Activated CD8-positive, alpha-beta memory T cell treated with anti-CD3 and anti-CD28 coated beads, Interleukin-2, amount 10 ng/mL, durations not matched to agents 7 days and 5 days (primary cell): ENCODE measurements around the gene ZNF879. TPM values are rescaled to one million over a fixed set of nuclear protein-coding genes. Genes with fewer than 3 reads are reported as not detected.

Experiments used
- ATAC-seq: fragments of 150-1000 bp; cut with Tn5 transposase; one replicate; pipeline ENCODE4 v1.10.0; 2021; ENCODE audit warnings: moderate library complexity
- CTCF ChIA-PET: fragments of 350-600 bp; sonication (Branson Sonifier 250); formaldehyde crosslinking; loops from one replicate; lab custom pipeline; 2021; ENCODE audit warnings: antibody characterized with exemption; lab: Charles Lee
- DNase-seq: peaks from one replicate; pipeline ENCODE4 v3.0.0-alpha.2; 2020
- H3K27ac Mint-ChIP-seq: one replicate; pipeline ENCODE4 v1.8.0; 2021; ENCODE audit warnings: mild to moderate bottlenecking, mixed read lengths
- H3K27me3 Mint-ChIP-seq: one replicate; pipeline ENCODE4 v1.8.0; 2021; ENCODE audit warnings: mixed read lengths
- H3K36me3 Mint-ChIP-seq: one replicate; pipeline ENCODE4 v1.8.0; 2021; ENCODE audit warnings: mild to moderate bottlenecking, mixed read lengths
- H3K4me1 Mint-ChIP-seq: one replicate; pipeline ENCODE4 v1.8.0; 2021; ENCODE audit warnings: mixed read lengths
- H3K4me3 Mint-ChIP-seq: one replicate; pipeline ENCODE4 v1.8.0; 2021; ENCODE audit warnings: mild to moderate bottlenecking, moderate library complexity, mixed read lengths
- H3K9me3 Mint-ChIP-seq: one replicate; pipeline ENCODE4 v1.8.0; 2022; ENCODE audit warnings: low read depth, mixed read lengths
- total RNA-seq, 2 experiments: library from RNA; stranded (reverse); gene quantifications; one replicate each; pipeline ENCODE4 v1.2.3, GENCODE V29; 2021

Gene ZNF879
- total RNA-seq, 2 experiments from 2014 or later: 3.5 to 3.8 TPM

GRCh38 chr5:179054876-179055275 is 31.3 kb downstream of the ZNF879 start:
- H3K9me3 Mint-ChIP-seq: peaks cover 20% of the 10 kb centered on the region
- H3K4me1 Mint-ChIP-seq: peaks cover 4% of the 10 kb centered on the region
- DNase-seq (no peak), ATAC-seq (no peak)
- no peak overlapping the region for H3K4me3 Mint-ChIP-seq
- CTCF ChIA-PET: no interaction called here
- H3K36me3 Mint-ChIP-seq: peaks cover 6% of the 10 kb centered on the region
- H3K27me3 Mint-ChIP-seq: no peaks in the 10 kb centered on the region
- H3K27ac Mint-ChIP-seq: no peak overlapping the region

GRCh38 chr5:179055436-179055835 is 31.8 kb downstream of the ZNF879 start:
- Mint-ChIP-seq H3K4me1 (peaks cover 7% of the 10 kb centered on the region), H3K9me3 (peaks cover 20% of the 10 kb centered on the region), H3K36me3 (peaks cover 8% of the 10 kb centered on the region), H3K4me3 (no peak overlapping the region), H3K27me3 (no peaks in the 10 kb centered on the region), H3K27ac (no peak overlapping the region)
- ATAC-seq: no peak
- no peak for DNase-seq
- CTCF ChIA-PET: no interaction called here

GRCh38 chr5:179055841-179056240 is 32.2 kb downstream of the ZNF879 start:
- DNase-seq (no peak), ATAC-seq (no peak)
- Mint-ChIP-seq H3K4me1 (peaks cover 9% of the 10 kb centered on the region), H3K27me3 (no peaks in the 10 kb centered on the region), H3K27ac (no peak overlapping the region), H3K36me3 (peaks cover 8% of the 10 kb centered on the region), H3K9me3 (peaks cover 20% of the 10 kb centered on the region), H3K4me3 (no peak overlapping the region)
- CTCF ChIA-PET: no interaction called here

- peaks cover 16% of the 10 kb centered on the region for H3K4me1 Mint-ChIP-seq
- ATAC-seq: peak; percentile 97
- DNase-seq: peak; percentile 92
- peak within 1 kb of the TSS; percentile 81 for H3K4me3 Mint-ChIP-seq
- peaks cover 31% of the 10 kb centered on the region for H3K9me3 Mint-ChIP-seq
- H3K36me3 Mint-ChIP-seq: peaks cover 47% of the 10 kb centered on the region
- peak within 1 kb of the TSS; percentile 80 for H3K27ac Mint-ChIP-seq
- no peaks in the 10 kb centered on the region for H3K27me3 Mint-ChIP-seq
- CTCF ChIA-PET: interaction anchor here (0.6 to 1.3 kb wide), 6 partner anchors 12 to 329 kb away, joined by 3 to 6 read pairs (median 3); partner anchors contain the start of gene ZNF354A
Measured at GRCh38 chr5:179060116-179061008, 36.8 kb downstream of the ZNF879 start, which contains the start of gene ZNF354C. TSS of gene ZNF354C (plus strand) at chr5:179060373. CDS start at chr5:179062069, 1,696 bp downstream.

GRCh38 chr5:179061025-179061424 is 37.4 kb downstream of the ZNF879 start:
- no peak overlapping the region for H3K27ac Mint-ChIP-seq
- DNase-seq: no peak
- H3K27me3 Mint-ChIP-seq: no peaks in the 10 kb centered on the region
- peaks cover 34% of the 10 kb centered on the region for H3K9me3 Mint-ChIP-seq
- peaks cover 54% of the 10 kb centered on the region for H3K36me3 Mint-ChIP-seq
- ATAC-seq: no peak
- H3K4me3 Mint-ChIP-seq: peak overlapping the region; percentile 81
- CTCF ChIA-PET: interaction anchor here (0.6 to 1.3 kb wide), 3 partner anchors 10 to 330 kb away, joined by 3 to 6 read pairs (median 4); partner anchors contain the start of gene ZNF354A
- H3K4me1 Mint-ChIP-seq: peaks cover 16% of the 10 kb centered on the region

GRCh38 chr5:179065703-179066102 is 42.1 kb downstream of the ZNF879 start:
- Mint-ChIP-seq H3K4me1 (peaks cover 8% of the 10 kb centered on the region), H3K27me3 (no peaks in the 10 kb centered on the region), H3K4me3 (no peak overlapping the region), H3K9me3 (peaks cover 40% of the 10 kb centered on the region), H3K36me3 (peaks cover 82% of the 10 kb centered on the region), H3K27ac (no peak overlapping the region)
- no peak for DNase-seq
- CTCF ChIA-PET: no interaction called here
- no peak for ATAC-seq

- Mint-ChIP-seq H3K4me3 (no peak overlapping the region), H3K4me1 (no peaks in the 10 kb centered on the region), H3K27me3 (no peaks in the 10 kb centered on the region), H3K27ac (no peak overlapping the region), H3K36me3 (peaks cover 59% of the 10 kb centered on the region), H3K9me3 (peaks cover 57% of the 10 kb centered on the region)
- CTCF ChIA-PET: no interaction called here
- no peak for DNase-seq
- ATAC-seq: no peak
Measured at GRCh38 chr5:179079165-179079987, 55.8 kb downstream of the ZNF879 start.

- ATAC-seq: no peak
- CTCF ChIA-PET: no interaction called here
- no peaks in the 10 kb centered on the region for H3K4me1 Mint-ChIP-seq
- H3K4me3 Mint-ChIP-seq: no peak overlapping the region
- peaks cover 55% of the 10 kb centered on the region for H3K36me3 Mint-ChIP-seq
- peaks cover 57% of the 10 kb centered on the region for H3K9me3 Mint-ChIP-seq
- no peak overlapping the region for H3K27ac Mint-ChIP-seq
- H3K27me3 Mint-ChIP-seq: no peaks in the 10 kb centered on the region
- DNase-seq: no peak
Measured at GRCh38 chr5:179080724-179081123, 57.1 kb downstream of the ZNF879 start.

Other genes starting within 250 kb of the ZNF879 start
- 10 to 100 TPM in 1 of 2 experiments, 1 to 10 TPM in 1; 9.2 to 15.2 TPM for gene ZNF354B, start 163.9 kb upstream of the ZNF879 start, total RNA-seq
- gene ZFP2, start 127.9 kb upstream of the ZNF879 start, total RNA-seq: under 1 TPM in 1 of 2 experiments, not detected in 1; 0.19 TPM
- not detected for gene ZNF454, start 82.6 kb upstream of the ZNF879 start, total RNA-seq
- gene GRM6, start 28.5 kb upstream of the ZNF879 start, total RNA-seq: not detected
- 1 to 10 TPM; 5.0 to 6.0 TPM for gene ZNF354C, start 36.6 kb downstream of the ZNF879 start, total RNA-seq